Tibial nerve (tissue), 4 donors: ENCODE measurements around the gene CD6.

Source experiments
- EP300 ChIP-seq, 2 donors: sonication (generic); formaldehyde crosslinking; IDR thresholded peaks; one replicate each; pipeline ENCODE4 v1.6.1; 2017; ENCODE audit warnings: antibody characterized with exemption in 2 of 2, mild to moderate bottlenecking in 1 of 2
- POLR2A ChIP-seq, 2 donors: fragments of 450-650 bp; IDR thresholded peaks; one replicate each; pipeline ENCODE4 v1.6.1; 2017; ENCODE audit warnings: antibody characterized with exemption in 2 of 2, mild to moderate bottlenecking in 2 of 2, moderate library complexity in 2 of 2
- TF ChIP-seq, protein P1 (sequence below), 5 experiments: fragments of 200-600 bp in 3 of 5; fragments of 450-650 bp in 2 of 5; sonication (generic) in 3 of 5; IDR thresholded peaks; one replicate each; pipeline ENCODE4 v1.5.1; 2016 to 2019; ENCODE audit warnings: antibody characterized with exemption in 5 of 5, mild to moderate bottlenecking in 3 of 5, moderate library complexity in 2 of 5

DNA sequence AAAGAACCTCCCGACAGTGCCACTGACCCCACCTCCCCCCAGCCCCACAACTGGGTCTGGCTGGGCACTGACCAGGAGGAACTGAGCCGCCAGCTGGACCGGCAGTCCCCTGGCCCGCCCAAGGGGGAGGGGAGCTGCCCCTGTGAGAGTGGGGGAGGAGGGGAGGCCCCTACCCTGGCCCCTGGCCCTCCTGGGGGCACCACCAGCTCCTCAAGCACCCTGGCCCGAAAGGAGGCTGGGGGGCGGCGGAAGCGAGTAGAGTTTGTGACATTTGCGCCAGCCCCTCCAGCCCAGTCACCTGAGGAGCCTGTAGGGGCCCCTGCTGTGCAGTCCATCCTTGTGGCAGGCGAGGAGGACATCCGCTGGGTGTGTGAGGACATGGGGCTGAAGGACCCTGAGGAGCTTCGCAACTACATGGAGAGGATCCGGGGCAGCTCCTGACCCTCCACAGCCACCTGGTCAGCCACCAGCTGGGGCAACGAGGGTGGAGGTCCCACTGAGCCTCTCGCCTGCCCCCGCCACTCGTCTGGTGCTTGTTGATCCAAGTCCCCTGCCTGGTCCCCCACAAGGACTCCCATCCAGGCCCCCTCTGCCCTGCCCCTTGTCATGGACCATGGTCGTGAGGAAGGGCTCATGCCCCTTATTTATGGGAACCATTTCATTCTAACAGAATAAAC lies 34.9 kb upstream of the CD6 start:
- TF ChIP-seq POLR2A (IDR thresholded peaks at IDR 0.05) (no peak), EP300 (IDR thresholded peaks at IDR 0.05) (no peak)
- TF ChIP-seq, protein P1, sequence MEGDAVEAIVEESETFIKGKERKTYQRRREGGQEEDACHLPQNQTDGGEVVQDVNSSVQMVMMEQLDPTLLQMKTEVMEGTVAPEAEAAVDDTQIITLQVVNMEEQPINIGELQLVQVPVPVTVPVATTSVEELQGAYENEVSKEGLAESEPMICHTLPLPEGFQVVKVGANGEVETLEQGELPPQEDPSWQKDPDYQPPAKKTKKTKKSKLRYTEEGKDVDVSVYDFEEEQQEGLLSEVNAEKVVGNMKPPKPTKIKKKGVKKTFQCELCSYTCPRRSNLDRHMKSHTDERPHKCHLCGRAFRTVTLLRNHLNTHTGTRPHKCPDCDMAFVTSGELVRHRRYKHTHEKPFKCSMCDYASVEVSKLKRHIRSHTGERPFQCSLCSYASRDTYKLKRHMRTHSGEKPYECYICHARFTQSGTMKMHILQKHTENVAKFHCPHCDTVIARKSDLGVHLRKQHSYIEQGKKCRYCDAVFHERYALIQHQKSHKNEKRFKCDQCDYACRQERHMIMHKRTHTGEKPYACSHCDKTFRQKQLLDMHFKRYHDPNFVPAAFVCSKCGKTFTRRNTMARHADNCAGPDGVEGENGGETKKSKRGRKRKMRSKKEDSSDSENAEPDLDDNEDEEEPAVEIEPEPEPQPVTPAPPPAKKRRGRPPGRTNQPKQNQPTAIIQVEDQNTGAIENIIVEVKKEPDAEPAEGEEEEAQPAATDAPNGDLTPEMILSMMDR (IDR thresholded peaks at IDR 0.05), result no peak
